M059J (cell line): ENCODE data around the gene BCAM. TPM values are rescaled to one million over a fixed set of nuclear protein-coding genes. Genes with fewer than 3 reads are reported as not detected.
"Not testable (repeated sequence)": the region's sequence is repeated elsewhere in the genome, so short reads cannot be mapped to it uniquely, and the experiment has no call there.

Experiments used
- DNase-seq: peaks from one replicate; pipeline ENCODE4 v3.0.0-alpha.2; 2012; ENCODE audit warnings: low read depth
- total RNA-seq: library from RNA; depleted of rRNA; stranded (reverse); fragments of >200 nt; shearing (Covaris generic); gene quantifications from 2 replicates; pipeline ENCODE4 v1.2.3, GENCODE V29; 2014; rRNA removed

BCAM gene, protein sequence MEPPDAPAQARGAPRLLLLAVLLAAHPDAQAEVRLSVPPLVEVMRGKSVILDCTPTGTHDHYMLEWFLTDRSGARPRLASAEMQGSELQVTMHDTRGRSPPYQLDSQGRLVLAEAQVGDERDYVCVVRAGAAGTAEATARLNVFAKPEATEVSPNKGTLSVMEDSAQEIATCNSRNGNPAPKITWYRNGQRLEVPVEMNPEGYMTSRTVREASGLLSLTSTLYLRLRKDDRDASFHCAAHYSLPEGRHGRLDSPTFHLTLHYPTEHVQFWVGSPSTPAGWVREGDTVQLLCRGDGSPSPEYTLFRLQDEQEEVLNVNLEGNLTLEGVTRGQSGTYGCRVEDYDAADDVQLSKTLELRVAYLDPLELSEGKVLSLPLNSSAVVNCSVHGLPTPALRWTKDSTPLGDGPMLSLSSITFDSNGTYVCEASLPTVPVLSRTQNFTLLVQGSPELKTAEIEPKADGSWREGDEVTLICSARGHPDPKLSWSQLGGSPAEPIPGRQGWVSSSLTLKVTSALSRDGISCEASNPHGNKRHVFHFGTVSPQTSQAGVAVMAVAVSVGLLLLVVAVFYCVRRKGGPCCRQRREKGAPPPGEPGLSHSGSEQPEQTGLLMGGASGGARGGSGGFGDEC
- 23.3 and 49.5 TPM in 2 replicates for total RNA-seq

DNA sequence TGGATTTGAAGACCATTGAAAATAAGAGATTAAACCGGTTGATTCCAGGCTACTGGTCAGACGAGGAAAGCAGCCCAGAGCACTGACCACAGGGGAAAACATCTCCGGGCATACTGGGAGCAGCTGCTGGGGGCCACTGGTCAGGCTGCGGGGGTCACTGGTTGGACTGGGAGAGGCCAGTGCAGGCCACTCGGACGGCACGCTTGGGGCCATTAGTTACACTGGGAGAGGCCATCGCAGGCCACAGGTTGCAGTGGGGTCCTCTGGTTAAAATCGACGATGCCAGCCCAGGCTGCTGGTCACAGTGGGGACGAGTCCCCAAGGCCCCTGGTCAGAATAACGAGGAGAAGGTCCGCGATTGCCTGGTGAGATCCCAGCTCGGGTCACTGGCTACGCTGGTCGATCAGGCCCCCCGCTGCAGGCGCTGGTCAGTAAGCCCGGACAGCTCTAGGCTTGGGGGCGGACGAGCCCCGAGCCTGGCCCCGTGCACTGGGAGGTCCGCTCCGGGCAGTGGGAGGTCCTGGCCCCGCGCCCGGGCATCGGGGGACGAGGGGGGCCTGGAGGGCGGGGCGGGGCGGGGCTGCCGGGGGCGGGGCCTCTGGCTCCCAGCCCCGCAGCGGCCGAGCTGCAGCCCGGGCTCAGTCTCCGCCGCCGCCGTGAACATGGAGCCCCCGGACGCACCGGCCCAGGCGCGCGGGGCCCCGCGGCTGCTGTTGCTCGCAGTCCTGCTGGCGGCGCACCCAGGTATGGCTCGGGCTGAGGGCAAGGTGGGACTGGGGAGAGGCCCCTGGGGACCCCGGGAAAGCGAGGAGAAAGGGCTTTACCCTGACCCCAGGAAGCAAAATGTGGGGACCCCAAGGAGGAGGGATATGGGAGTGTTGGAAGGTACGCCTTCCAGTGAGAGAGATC is at the start of gene BCAM:
Gene BCAM (plus strand): TSS at position 641 of the 909 bp plus-strand sequence. CDS start 22 bp downstream, at position 663.
- peak; percentile 70 for DNase-seq

- no peak for DNase-seq
Measured at GRCh38 chr19:44762038-44762437, 46.9 kb upstream of the BCAM start.

DNA sequence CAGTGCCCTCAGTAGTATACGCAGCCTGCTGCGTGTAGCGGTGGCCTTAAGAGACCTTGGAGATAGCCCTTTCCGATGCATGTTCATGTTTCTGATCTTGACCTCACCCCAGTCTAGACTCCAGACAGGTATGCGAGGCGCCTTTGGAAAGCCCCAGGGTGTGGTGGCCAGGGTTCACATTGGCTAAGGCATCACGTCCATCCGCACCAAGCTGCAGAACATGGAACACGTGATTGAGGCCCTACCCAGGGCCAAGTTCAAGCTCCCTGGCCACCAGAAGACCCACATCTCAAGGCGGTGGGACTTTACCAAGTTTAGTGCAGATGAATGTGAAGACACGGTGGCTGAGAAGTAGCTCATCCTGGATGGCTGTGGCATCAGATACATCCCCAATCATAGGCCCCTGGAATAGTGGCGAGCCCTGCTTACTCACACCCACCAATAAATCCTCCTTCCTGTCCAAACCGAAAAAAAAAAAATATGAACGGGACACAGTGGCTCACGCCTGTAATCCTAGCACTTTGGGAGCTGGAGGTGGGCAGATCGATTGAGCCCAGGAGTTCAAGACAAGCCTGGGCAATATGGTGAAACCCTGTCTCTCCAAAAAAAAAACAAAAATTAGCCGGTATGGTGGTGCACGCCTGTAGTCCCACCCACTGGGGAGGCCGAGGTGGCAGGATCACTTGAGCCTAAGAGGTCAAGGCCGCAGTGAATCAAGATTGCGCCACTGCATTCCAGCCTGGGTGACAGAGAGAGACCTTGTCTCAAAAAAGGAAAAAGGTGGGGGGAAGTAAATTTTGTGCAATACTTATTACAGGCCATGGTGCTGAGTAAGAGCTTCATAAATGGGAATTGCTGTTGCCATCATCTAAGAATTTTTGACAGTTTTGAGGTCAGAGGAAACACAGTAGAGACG is 43.6 kb upstream of the BCAM start:
- DNase-seq = no peak

DNA sequence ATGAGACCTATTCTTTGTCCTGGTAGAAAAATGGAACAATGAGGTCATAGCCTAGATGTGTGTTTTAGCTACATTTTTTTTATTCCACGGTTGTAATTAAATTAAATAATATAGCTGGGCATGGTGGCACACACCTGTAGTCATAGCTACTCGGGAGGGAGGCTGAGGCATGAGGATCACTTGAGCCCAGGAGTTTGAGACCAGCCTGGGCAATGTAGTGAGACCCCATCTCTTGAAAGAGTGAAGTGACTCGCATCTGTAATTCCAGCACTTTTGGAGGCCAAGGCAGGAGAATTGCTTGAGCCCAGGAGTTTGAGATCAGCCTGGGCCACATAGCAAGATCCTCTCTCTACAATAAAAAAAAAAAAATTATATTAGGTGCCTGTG is 43.0 kb upstream of the BCAM start:
- no peak for DNase-seq

DNA sequence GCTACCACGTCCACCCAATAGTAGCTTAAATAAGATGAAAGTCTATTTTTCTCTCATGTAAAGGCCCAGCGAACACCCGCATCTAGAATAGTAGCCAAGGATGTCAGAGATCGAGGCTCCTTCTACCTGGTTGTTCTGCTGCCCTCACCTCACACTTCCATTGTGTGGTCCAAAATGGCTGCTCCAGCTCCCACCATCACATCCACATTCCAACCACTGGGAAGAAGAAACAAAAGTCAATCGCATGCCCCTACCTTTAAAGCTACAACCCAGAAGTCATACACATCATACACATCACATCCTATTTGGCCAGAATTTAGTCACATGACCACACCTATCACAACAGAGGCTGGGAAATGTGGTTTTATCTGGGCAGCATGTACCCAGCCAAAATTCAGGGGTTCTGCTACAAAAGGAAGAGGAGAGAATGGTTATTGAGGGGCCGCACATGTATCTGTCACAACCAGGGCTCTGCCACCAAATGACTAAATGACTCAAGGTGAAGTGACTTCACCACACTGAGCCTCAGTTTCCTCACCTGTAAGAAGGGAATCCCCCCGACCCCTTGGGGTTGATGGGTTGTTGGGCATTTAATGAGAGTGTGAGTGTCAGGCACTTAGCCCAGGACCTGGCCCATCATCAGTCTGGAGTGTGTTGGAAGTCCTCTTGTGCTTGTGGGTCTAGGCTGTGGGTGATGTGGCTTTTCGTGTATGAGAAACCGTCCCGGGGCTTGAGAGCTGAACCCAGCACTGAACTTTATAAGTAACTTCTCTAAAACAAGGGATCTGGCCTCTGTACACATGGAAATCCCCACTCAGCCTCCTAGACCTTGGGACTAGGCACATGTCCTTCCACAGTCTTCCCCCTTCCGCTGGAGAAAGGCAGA is 41.4 kb upstream of the BCAM start:
- no peak for DNase-seq

GRCh38 chr19:44770550-44771257 is 38.2 kb upstream of the BCAM start:
- DNase-seq = peak; percentile 94

DNA sequence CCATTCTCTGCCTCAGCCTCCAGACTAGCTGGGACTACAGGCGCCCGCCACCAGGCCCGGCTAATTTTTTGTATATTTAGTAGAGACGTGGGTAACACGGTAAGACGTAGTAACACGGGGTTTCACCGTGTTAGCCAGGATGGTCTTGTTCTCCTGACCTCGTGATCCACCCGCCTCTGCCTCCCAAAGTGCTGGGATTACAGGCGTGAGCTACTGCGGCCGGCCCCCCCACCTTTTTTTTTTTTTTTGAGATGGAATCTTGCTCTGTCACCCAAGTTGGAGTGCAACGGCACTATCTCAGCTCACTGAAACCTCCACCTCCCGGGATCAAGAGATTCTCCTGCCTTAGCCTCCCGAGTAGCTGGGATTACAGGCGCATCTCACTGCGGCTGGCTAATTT is 36.8 kb upstream of the BCAM start:
- not testable (repeated sequence) for DNase-seq

DNA sequence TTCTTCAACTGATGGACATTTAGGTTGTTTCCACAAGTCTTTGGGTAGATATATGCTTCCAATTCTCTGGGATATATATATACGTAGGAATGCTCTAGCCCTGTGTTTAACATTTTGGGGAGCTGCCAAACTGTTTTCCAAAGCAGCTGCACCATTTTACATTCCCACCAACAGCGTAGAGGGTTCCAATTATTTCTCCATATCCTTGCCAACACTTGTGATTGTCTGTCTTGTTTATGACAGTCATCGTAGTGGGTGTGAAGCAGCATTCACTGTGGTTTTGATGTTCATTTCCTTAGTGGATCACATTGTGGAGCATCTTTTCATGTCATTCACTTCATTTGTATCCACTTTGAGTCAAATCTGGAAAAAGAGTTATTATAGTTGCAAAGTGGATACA is 35.9 kb upstream of the BCAM start:
- no peak for DNase-seq

DNA sequence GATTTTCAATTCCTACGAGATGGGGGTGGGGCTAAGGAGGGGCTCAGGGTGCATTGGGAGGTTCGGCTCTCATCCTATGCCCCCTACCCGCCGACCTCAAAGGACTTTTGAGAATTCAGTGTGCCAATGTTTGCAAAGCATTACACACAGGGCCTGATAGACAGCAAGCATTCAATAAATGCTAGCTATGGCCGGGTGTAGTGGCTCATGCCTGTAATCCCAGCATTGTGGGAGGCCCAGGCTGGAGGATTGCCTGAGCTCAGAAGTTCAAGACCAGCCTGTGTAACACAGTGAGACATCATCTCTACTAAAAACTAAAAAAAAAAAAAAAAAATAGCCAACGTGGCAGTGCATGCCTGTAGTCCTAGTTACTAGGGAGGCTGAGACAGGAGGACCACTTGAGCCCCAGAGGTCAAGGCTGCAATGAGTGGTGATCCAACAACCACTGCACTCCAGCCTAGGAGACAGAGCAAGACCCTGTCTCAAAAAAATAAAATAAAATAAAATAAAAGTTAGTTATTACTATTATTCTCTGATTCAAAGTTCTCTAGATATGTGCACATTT is 33.1 kb upstream of the BCAM start:
- DNase-seq = no peak

GRCh38 chr19:44776402-44777096 is 32.4 kb upstream of the BCAM start:
- DNase-seq = no peak

GRCh38 chr19:44777715-44778347 is 31.1 kb upstream of the BCAM start, which contains the start of gene CBLC:
Gene CBLC (plus strand): TSS chr19:44777890. CDS start chr19:44777932, 42 bp downstream.
- no peak for DNase-seq

DNA sequence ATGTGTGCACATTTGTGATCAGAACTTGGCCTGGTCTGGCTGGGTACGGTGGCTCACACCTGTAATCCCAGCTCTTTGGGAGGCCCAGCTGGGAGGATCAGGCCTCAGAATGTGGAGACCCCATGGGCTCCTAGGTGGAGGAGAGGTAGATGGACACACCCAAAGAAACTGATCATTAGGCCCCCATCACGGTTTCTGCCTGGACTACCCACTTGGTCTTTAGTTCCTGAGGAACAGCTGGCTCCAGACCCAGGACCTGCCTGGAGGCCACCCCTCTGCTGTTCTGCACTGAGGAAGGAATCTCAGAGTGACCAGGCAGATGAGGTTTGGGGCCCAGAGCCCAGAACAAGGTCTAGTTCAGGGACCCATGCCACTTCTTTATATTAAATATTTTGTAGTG is 29.8 kb upstream of the BCAM start:
- DNase-seq = no peak

- not testable (repeated sequence) for DNase-seq
Measured at GRCh38 chr19:44781694-44782093, 27.2 kb upstream of the BCAM start.

DNA sequence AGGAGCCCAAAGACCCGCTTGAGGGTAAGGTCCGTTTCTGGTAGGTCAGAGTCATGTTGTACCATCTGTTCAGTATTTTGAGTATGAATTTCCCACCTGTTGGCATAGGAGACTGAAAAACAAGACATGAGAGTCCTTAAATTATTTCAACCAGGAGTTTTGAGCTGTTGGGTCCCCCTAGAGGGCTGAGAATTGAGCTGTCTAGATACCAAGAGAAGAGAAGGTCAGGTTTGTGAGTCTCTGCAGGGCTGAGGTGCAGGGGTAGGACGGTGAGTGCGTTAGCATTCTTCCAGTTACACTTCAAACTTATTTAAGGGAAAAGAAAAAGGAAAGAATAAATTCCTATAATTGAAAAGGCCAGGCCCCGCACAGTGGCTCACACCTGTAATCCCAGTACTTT is 26.2 kb upstream of the BCAM start:
- peak; percentile 47 for DNase-seq

DNA sequence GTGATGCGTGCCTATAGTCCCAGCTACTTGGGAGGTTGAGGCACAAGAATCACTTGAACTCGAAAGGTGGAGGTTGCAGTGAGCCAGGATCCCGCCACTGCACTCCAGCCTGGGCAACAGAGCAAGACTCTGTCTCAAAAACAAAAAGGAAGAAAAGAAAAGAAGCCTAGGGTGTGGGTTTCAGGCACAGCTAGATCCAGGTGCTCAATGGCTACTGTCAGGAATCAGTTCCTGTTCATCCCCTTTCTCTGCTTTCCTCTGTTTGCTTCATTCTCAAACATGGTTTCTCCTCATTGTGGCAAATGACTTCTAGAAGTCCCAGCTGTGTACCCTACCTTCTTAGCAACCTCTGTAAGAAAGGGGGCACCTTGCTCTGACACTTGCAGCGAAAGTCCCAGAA is 25.4 kb upstream of the BCAM start:
- no peak for DNase-seq

DNA sequence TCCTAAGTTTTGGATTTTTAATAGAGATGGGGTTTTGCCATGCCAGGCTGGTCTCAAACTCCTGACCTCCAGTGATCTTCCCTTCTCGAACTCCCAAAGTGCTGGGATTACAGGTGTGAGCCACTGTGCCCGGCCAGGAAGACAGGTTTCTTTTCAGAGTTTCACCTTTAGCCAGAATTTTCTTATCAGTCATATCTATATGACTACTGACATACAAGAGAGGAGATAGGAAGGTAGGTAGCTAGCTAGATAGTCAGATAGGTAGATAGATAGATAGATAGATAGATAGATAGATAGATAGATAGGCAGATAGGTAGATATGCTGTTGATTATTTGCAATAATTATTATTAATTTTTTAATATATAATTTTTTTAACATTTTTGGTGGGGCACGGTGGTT is 23.6 kb upstream of the BCAM start:
- DNase-seq = no peak

DNA sequence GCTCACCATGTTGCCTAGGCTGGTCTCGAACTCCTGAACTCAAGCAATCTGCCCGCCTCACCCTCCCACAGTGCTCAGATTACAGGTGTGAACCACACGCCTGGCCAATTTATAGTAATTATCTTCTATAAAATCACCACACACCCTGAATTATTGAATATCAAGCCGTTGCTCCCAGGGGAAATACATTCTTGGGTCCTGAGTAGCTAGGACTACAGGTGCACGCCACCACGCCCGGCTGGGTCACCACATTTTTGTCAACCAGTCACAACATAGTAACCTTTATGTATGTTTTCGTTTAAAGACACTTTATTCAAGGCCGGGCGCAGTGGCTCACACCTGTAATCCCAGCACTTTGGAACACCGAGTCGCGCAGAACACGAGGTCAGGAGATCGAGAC is 22.9 kb upstream of the BCAM start:
- no peak for DNase-seq

DNA sequence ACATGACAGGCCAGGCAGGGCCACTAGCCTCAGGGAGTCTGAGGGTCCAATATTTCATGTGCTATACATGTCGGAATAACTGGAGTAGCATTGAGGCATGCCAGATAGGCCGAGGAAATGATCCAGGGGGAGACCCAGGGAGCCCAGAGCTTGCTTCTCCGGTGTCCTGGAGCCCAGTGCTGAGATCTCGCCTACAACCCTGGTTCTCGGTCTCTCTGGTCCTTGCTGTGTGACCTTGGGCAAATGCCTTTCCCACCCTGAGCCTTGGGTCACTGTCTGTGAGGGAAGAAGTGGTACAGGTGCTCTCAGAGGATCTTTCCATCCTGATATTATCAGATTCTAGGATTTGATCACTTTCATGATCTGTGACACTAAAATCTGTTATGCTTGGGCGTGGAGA is 19.9 kb upstream of the BCAM start:
- no peak for DNase-seq
